ENCODE data around the gene PARD6B. TPM values are rescaled to one million over a fixed set of nuclear protein-coding genes. Genes with fewer than 3 reads are reported as not detected.

PARD6B gene
- total and polyA plus RNA-seq, 2 donors (not counting 3 experiments of a cell fraction or from before 2014, with no cell fraction given), result 0.03 TPM; not detected in 1

GRCh38 chr20:50724112-50724725, 7.2 kb upstream of the PARD6B start:
- Histone ChIP-seq H3K4me1 (ENCODE audit: control insufficient read depth, extremely low read depth, insufficient read depth, low read length) (no peaks in the 10 kb centered on the region), H4K20me1 (replicated peaks; ENCODE audit: control insufficient read depth, extremely low read depth, insufficient read depth, low read length) (no peaks in the 10 kb centered on the region), H3K27me3 (ENCODE audit: control insufficient read depth in 2 of 2, insufficient read depth in 2 of 2, low read length in 2 of 2) (peaks cover 7 to 12% of the 10 kb centered on the region in 2 experiments), H3K9ac (replicated peaks; ENCODE audit: extremely low read depth, insufficient read depth, low read length) (no peak overlapping the region), H3K9me1 (replicated peaks; ENCODE audit: control insufficient read depth, extremely low read depth, insufficient read depth, low read length) (no peaks in the 10 kb centered on the region), H2AFZ (ENCODE audit: low read depth, low read length) (no peak overlapping the region), H3K79me2 (ENCODE audit: control insufficient read depth, insufficient read depth, low read length) (no peaks in the 10 kb centered on the region), H3K9me3 (replicated peaks; ENCODE audit: control insufficient read depth, insufficient read depth, low read length) (no peaks in the 10 kb centered on the region), H3K4me2 (ENCODE audit: insufficient read depth, low read length) (no peak overlapping the region), H3K4me3 (replicated peaks in 1 of 3; ENCODE audit: insufficient read depth in 1 of 3, low read depth in 1 of 3, low read length in 3 of 3) (no peak overlapping the region), H3K27ac (ENCODE audit: insufficient read depth, low read depth, low read length) (no peak overlapping the region), H3K36me3 (ENCODE audit: control insufficient read depth in 2 of 2, extremely low read depth in 1 of 2, insufficient read depth in 2 of 2, low read length in 2 of 2) (no peaks in the 10 kb centered on the region)
- ChIA-PET POLR2A (no interaction called here), CTCF (interaction anchor here (1.3 kb wide), 1 partner anchor 25 kb away, joined by 4 read pairs; no protein-coding TSS in a partner anchor)
- no peak for TF ChIP-seq GATA2 (IDR thresholded peaks at IDR 0.05; ENCODE audit: insufficient read depth, insufficient read length, low read depth, low read length)
- TF ChIP-seq FOS (IDR thresholded peaks at IDR 0.05; ENCODE audit: borderline replicate concordance, insufficient read depth, low read length), result no peak
- no peak for TF ChIP-seq EZH2 (IDR thresholded peaks at IDR 0.05; ENCODE audit: borderline replicate concordance, low read depth, low read length, severe bottlenecking)
- TF ChIP-seq MYC (IDR thresholded peaks at IDR 0.05; ENCODE audit: low read depth, low read length), result no peak
- no peak for TF ChIP-seq JUN (IDR thresholded peaks at IDR 0.05; ENCODE audit: borderline replicate concordance, insufficient read depth, insufficient read length, low read depth)
- TF ChIP-seq CTCF (IDR thresholded peaks at IDR 0.05; ENCODE audit: extremely low read depth in 1 of 2, insufficient read depth in 1 of 2, low read depth in 1 of 2, low read length in 2 of 2), result no peak
- no peak for TF ChIP-seq MAX (IDR thresholded peaks at IDR 0.05; ENCODE audit: insufficient read depth, insufficient read length)
- TF ChIP-seq POLR2AphosphoS5 (IDR thresholded peaks at IDR 0.05; ENCODE audit: insufficient read depth, low read depth, low read length), result no peak
- no peak for TF ChIP-seq POLR2A (IDR thresholded peaks at IDR 0.05; ENCODE audit: low read depth, low read length)
- DNase-seq (ENCODE audit: low read depth, low spot score), result no peak
- FAIRE-seq, result no peak
- BruUV-seq (replicated peaks), result no TSS peak
- intact Hi-C loops (cut with micrococcal nuclease), result no loop called here
- dilution Hi-C loops (cut with MboI; ENCODE audit: extremely low pct_ligation_motif_present, low sequenced_read_pairs), result no loop called here

Measured in endothelial cell of umbilical vein (primary cell).